H1 (cell line): ENCODE data around the gene NAA25. TPM values are rescaled to one million over a fixed set of nuclear protein-coding genes. Genes with fewer than 3 reads are reported as not detected.

ENCODE experiments used
- CTCF ChIA-PET: fragments of 300-600 bp; sonication (Branson Sonifier 250); formaldehyde crosslinking; loops from one replicate; lab custom pipeline; 2021; ENCODE audit not compliant: partially characterized antibody; lab: Charles Lee
- POLR2A ChIA-PET: fragments of 300-600 bp; sonication (Branson Sonifier 250); formaldehyde crosslinking; loops from one replicate; lab custom pipeline; 2021; ENCODE audit warnings: inconsistent platforms; ENCODE audit not compliant: partially characterized antibody; lab: Charles Lee
- DNase-seq, 2 experiments: peaks; one replicate each; pipeline versions ENCODE4 v3.0.0 to v3.0.0-alpha.2; 2010 to 2022; ENCODE audit warnings: low spot score in 2 of 2, low read depth in 1 of 2, mixed read lengths in 1 of 2
- FAIRE-seq: peaks from 2 replicates; lab custom pipeline; 2011; peaks lifted over from hg19 to GRCh38; lab: Jason Lieb, UNC
- H2AFZ ChIP-seq: 2 replicates; pipeline ENCODE4 v1.8.1; 2012; ENCODE audit warnings: low read length, inconsistent platforms
- H2AK5ac ChIP-seq: 2 replicates; pipeline ENCODE4 v1.6.1; 2013; ENCODE audit warnings: low read depth, low read length
- H2BK120ac ChIP-seq: replicated peaks from 2 replicates; pipeline ENCODE3; 2013; ENCODE audit warnings: low read depth, low read length, inconsistent platforms
- H2BK12ac ChIP-seq: 2 replicates; pipeline ENCODE4 v1.6.1; 2013; ENCODE audit warnings: low read depth, low read length
- H2BK15ac ChIP-seq: 2 replicates; pipeline ENCODE4 v1.6.1; 2013; ENCODE audit warnings: low read length
- H2BK20ac ChIP-seq: 2 replicates; pipeline ENCODE4 v1.6.1; 2013; ENCODE audit warnings: low read length
- H2BK5ac ChIP-seq: 2 replicates; pipeline ENCODE4 v1.6.1; 2013; ENCODE audit warnings: low read depth, low read length
- H3K14ac ChIP-seq: 2 replicates; pipeline ENCODE4 v1.6.1; 2013; ENCODE audit warnings: inconsistent platforms; ENCODE audit not compliant: insufficient read length
- H3K18ac ChIP-seq: 2 replicates; pipeline ENCODE4 v1.6.1; 2013; ENCODE audit warnings: low read length; ENCODE audit errors: extremely low read depth
- H3K23ac ChIP-seq: 2 replicates; pipeline ENCODE4 v1.6.1; 2013; ENCODE audit warnings: inconsistent platforms; ENCODE audit not compliant: insufficient read length
- H3K23me2 ChIP-seq: 2 replicates; pipeline ENCODE4 v1.6.1; 2013; ENCODE audit warnings: low read depth, low read length
- H3K27ac ChIP-seq: 2 replicates; pipeline ENCODE4 v1.6.1; 2011; ENCODE audit warnings: low read depth, low read length, inconsistent platforms
- H3K27me3 ChIP-seq, 4 experiments: replicated peaks in 1 of 4; 1 replicate in 1 of 4; 2 replicates in 3 of 4; pipeline versions ENCODE4 v1.6.1 to v1.8.1; 2011 to 2013; ENCODE audit warnings: low read length in 3 of 4, mild to moderate bottlenecking in 3 of 4, inconsistent platforms in 2 of 4, mixed read lengths in 2 of 4, moderate library complexity in 1 of 4; ENCODE audit not compliant: control insufficient read depth in 3 of 4, insufficient read depth in 3 of 4; ENCODE audit errors: extremely low read depth in 1 of 4
- H3K36me3 ChIP-seq, 4 experiments: 2 replicates each; pipeline versions ENCODE4 v1.6.1 to v1.8.1; 2011 to 2013; ENCODE audit warnings: mild to moderate bottlenecking in 4 of 4, low read length in 3 of 4, moderate library complexity in 2 of 4, control low read depth in 1 of 4, inconsistent platforms in 1 of 4; ENCODE audit not compliant: insufficient read depth in 4 of 4, control insufficient read depth in 2 of 4
- H3K4ac ChIP-seq: replicated peaks from 2 replicates; pipeline ENCODE3; 2013; ENCODE audit warnings: low read length, low read depth, mixed read lengths, inconsistent platforms; ENCODE audit not compliant: insufficient read length
- H3K4me1 ChIP-seq, 4 experiments: replicated peaks in 1 of 4; 1 replicate in 1 of 4; 2 replicates in 3 of 4; pipeline versions ENCODE4 v1.6.1 to v1.8.1; 2011 to 2013; ENCODE audit warnings: low read length in 3 of 4, inconsistent platforms in 2 of 4, mixed read lengths in 1 of 4; ENCODE audit not compliant: insufficient read depth in 4 of 4, control insufficient read depth in 3 of 4
- H3K4me2 ChIP-seq, 2 experiments: 2 replicates each; pipeline versions ENCODE4 v1.6.1 to v1.8.1; 2011 to 2013; ENCODE audit warnings: low read depth in 2 of 2, low read length in 2 of 2, control low read depth in 1 of 2, inconsistent platforms in 1 of 2, mild to moderate bottlenecking in 1 of 2; ENCODE audit not compliant: insufficient read depth in 1 of 2
- H3K4me3 ChIP-seq, 4 experiments: fragments of 200-600, 300-600 bp in 1 of 4; sonication (generic), shearing (Covaris generic), sonication (Bioruptor Twin) in 1 of 4; 2 replicates each; pipeline versions ENCODE4 v1.5.1 to v1.8.1; 2011 to 2016; ENCODE audit warnings: low read length in 4 of 4, low read depth in 3 of 4, control low read depth in 2 of 4, inconsistent platforms in 2 of 4, mild to moderate bottlenecking in 2 of 4, mixed read lengths in 1 of 4, moderate library complexity in 1 of 4; ENCODE audit not compliant: insufficient read depth in 2 of 4; ENCODE audit errors: extremely low read depth in 1 of 4
- H3K56ac ChIP-seq: replicated peaks from 2 replicates; pipeline ENCODE3; 2013; ENCODE audit warnings: low read depth, mild to moderate bottlenecking, mixed read lengths, low read length, inconsistent platforms; ENCODE audit not compliant: insufficient read length
- H3K79me1 ChIP-seq: 2 replicates; pipeline ENCODE4 v1.6.1; 2013; ENCODE audit warnings: low read depth, low read length, control low read depth
- H3K79me2 ChIP-seq, 2 experiments: 2 replicates each; pipeline versions ENCODE4 v1.6.1 to v1.8.1; 2012 to 2013; ENCODE audit warnings: low read length in 2 of 2, mild to moderate bottlenecking in 2 of 2, inconsistent platforms in 1 of 2; ENCODE audit not compliant: insufficient read depth in 2 of 2, control insufficient read depth in 1 of 2
- H3K9ac ChIP-seq, 4 experiments: replicated peaks in 1 of 4; 1 replicate in 1 of 4; 2 replicates in 3 of 4; pipeline versions ENCODE4 v1.6.1 to v1.8.1; 2011 to 2013; ENCODE audit warnings: low read depth in 3 of 4, low read length in 3 of 4, control low read depth in 2 of 4, mild to moderate bottlenecking in 2 of 4, moderate library complexity in 2 of 4, inconsistent platforms in 1 of 4; ENCODE audit errors: extremely low read depth in 1 of 4
- H3K9me3 ChIP-seq, 2 experiments: 2 replicates each; pipeline versions ENCODE4 v1.6.1 to v1.8.1; 2012 to 2013; ENCODE audit warnings: mild to moderate bottlenecking in 2 of 2, moderate library complexity in 2 of 2, control low read depth in 1 of 2, inconsistent platforms in 1 of 2, low read depth in 1 of 2, low read length in 1 of 2, mixed read lengths in 1 of 2; ENCODE audit not compliant: insufficient read depth in 2 of 2
- H4K20me1 ChIP-seq, 2 experiments: replicated peaks in 1 of 2; 2 replicates each; pipeline versions ENCODE3 to v1.8.1; 2011 to 2013; ENCODE audit warnings: inconsistent platforms in 2 of 2, low read length in 2 of 2, mild to moderate bottlenecking in 1 of 2; ENCODE audit not compliant: insufficient read depth in 2 of 2, control insufficient read depth in 1 of 2
- H4K5ac ChIP-seq: 2 replicates; pipeline ENCODE4 v1.6.1; 2013; ENCODE audit warnings: low read length, low read depth, mixed read lengths, inconsistent platforms; ENCODE audit not compliant: insufficient read length
- H4K8ac ChIP-seq: 2 replicates; pipeline ENCODE4 v1.8.0; 2013; ENCODE audit warnings: mild to moderate bottlenecking, moderate library complexity, low read length, inconsistent platforms; ENCODE audit not compliant: insufficient read depth; ENCODE audit errors: extremely low read depth
- H4K91ac ChIP-seq: replicated peaks from 2 replicates; pipeline ENCODE3; 2013; ENCODE audit warnings: low read length, mixed read lengths, inconsistent platforms; ENCODE audit not compliant: insufficient read length
- ASH2L ChIP-seq: fragments of 200-600, 300-600 bp; sonication (generic); IDR thresholded peaks from one replicate; pipeline ENCODE4 v1.7.1; 2017; ENCODE audit warnings: low read length
- CREB1 ChIP-seq: IDR thresholded peaks from 2 replicates; pipeline ENCODE4 v1.6.1; 2012; ENCODE audit warnings: inconsistent platforms
- EZH2 ChIP-seq: fragments of 200-600 bp; sonication (generic); IDR thresholded peaks from 2 replicates; pipeline ENCODE4 v1.7.1; 2012; ENCODE audit warnings: low read depth, mild to moderate bottlenecking, moderate library complexity, low read length, inconsistent platforms; ENCODE audit not compliant: severe bottlenecking
- FOSL1 ChIP-seq: IDR thresholded peaks from 2 replicates; pipeline ENCODE4 v1.6.1; 2011; ENCODE audit warnings: mild to moderate bottlenecking, low read depth, low read length, moderate library complexity; ENCODE audit not compliant: insufficient read depth
- GTF2F1 ChIP-seq: IDR thresholded peaks from 2 replicates; pipeline ENCODE4 v1.6.1; 2012; ENCODE audit warnings: low read depth, low read length, improper control_type of control experiment, borderline replicate concordance
- HDAC6 ChIP-seq: IDR thresholded peaks from one replicate; pipeline ENCODE4 v1.7.1; 2012; ENCODE audit warnings: low read depth, mild to moderate bottlenecking, inconsistent platforms, low read length, moderate library complexity
- MAFK ChIP-seq: IDR thresholded peaks from 2 replicates; pipeline ENCODE4 v1.6.1; 2012; ENCODE audit warnings: low read depth, mild to moderate bottlenecking, improper control_type of control experiment, low read length
- NANOG ChIP-seq: IDR thresholded peaks from 2 replicates; pipeline ENCODE4 v1.6.1; 2011; ENCODE audit warnings: low read length, low read depth, mild to moderate bottlenecking, inconsistent platforms; ENCODE audit not compliant: insufficient read depth, poor library complexity, severe bottlenecking
- NRF1 ChIP-seq: IDR thresholded peaks from 2 replicates; pipeline ENCODE4 v1.6.1; 2011; ENCODE audit warnings: mild to moderate bottlenecking, low read depth, low read length, improper control_type of control experiment
- POLR2AphosphoS5 ChIP-seq: IDR thresholded peaks from 2 replicates; pipeline ENCODE4 v1.6.1; 2011; ENCODE audit warnings: low read depth, low read length
- RBBP5 ChIP-seq: IDR thresholded peaks from 2 replicates; pipeline ENCODE4 v1.7.1; 2012; ENCODE audit warnings: low read depth, mild to moderate bottlenecking, inconsistent platforms, low read length, moderate library complexity, borderline replicate concordance
- SAP30 ChIP-seq: fragments of 300-600 bp; sonication (generic); IDR thresholded peaks from 2 replicates; pipeline ENCODE4 v1.7.1; 2012; ENCODE audit warnings: low read length, moderate library complexity, mild to moderate bottlenecking, inconsistent platforms; ENCODE audit not compliant: insufficient read depth, insufficient replicate concordance
- SIX5 ChIP-seq: IDR thresholded peaks from 2 replicates; pipeline ENCODE4 v1.6.1; 2011; ENCODE audit warnings: mild to moderate bottlenecking, low read depth, low read length
- SRF ChIP-seq: IDR thresholded peaks from 2 replicates; pipeline ENCODE4 v1.6.1; 2011; ENCODE audit warnings: mild to moderate bottlenecking, low read depth, low read length, moderate library complexity
- TCF12 ChIP-seq: IDR thresholded peaks from 2 replicates; pipeline ENCODE4 v1.6.1; 2011; ENCODE audit warnings: low read depth, mild to moderate bottlenecking, low read length
- YY1 ChIP-seq: IDR thresholded peaks from 2 replicates; pipeline ENCODE4 v1.6.1; 2011; ENCODE audit warnings: low read depth, mild to moderate bottlenecking, low read length
- polyA plus RNA-seq, 7 experiments: library from polyadenylated mRNA; depleted of rRNA in 3 of 7; stranded (reverse) in 5 of 7; unstranded in 2 of 7; fragments of >200 nt in 5 of 7; fragments of 200-250 nt in 2 of 7; gene quantifications; 1 replicate in 5 of 7; 2 replicates in 1 of 7; 4 replicates in 1 of 7; pipeline versions ENCODE4 v1.2.1 to v1.2.3, GENCODE V29; 2011 to 2013; ENCODE audit warnings: missing spikeins in 2 of 7, mixed read lengths in 2 of 7
- total RNA-seq: library from RNA; stranded (reverse); fragmentation: NEBNext Ultra II Directional; extraction: Animal tissue kit (Norgen Biotek cat#: 25700); gene quantifications from 2 replicates; pipeline ENCODE4 v1.2.1, GENCODE V29; 2021

NAA25 gene
- total and polyA plus RNA-seq, 2 of the 8 experiments (the other 6 are each of a cell fraction or from before 2014, with no cell fraction given) = 10.8 to 60.3 TPM

GRCh38 chr12:112001576-112001975 lies 107.0 kb downstream of the NAA25 start:
- POLR2A ChIA-PET = interaction anchor here (1.3 to 4.4 kb wide), 2 partner anchors 12 to 16 kb away, joined by 4 to 32 read pairs; partner anchors contain the start of genes ERP29 and TMEM116
- Histone ChIP-seq H3K23me2 (no peaks in the 10 kb centered on the region), H3K14ac (no peak overlapping the region), H3K9ac (no peak overlapping the region), H2BK120ac (no peak overlapping the region), H3K4me1 (no peaks in the 10 kb centered on the region), H3K27me3 (no peaks in the 10 kb centered on the region), H3K4me3 (no peak overlapping the region), H4K8ac (no peak overlapping the region), H2BK15ac (no peak overlapping the region), H3K4me2 (no peak overlapping the region), H4K91ac (no peak overlapping the region), H3K23ac (no peak overlapping the region), H4K5ac (no peak overlapping the region), H3K18ac (no peak overlapping the region), H3K27ac (no peak overlapping the region), H2AFZ (no peak overlapping the region), H3K9me3 (no peaks in the 10 kb centered on the region), H3K79me1 (no peaks in the 10 kb centered on the region), H4K20me1 (no peaks in the 10 kb centered on the region), H2BK12ac (no peak overlapping the region), H3K4ac (no peak overlapping the region), H3K36me3 (no peaks in the 10 kb centered on the region), H2AK5ac (no peak overlapping the region), H2BK20ac (no peak overlapping the region), H3K79me2 (no peaks in the 10 kb centered on the region), H2BK5ac (no peak overlapping the region), H3K56ac (no peak overlapping the region)
- CTCF ChIA-PET = interaction anchor here (0.9 to 1.7 kb wide), 4 partner anchors 10 to 189 kb away, joined by 4 to 5 read pairs (median 4); no protein-coding TSS in a partner anchor
- FAIRE-seq (no peak), DNase-seq (no peak)
- TF ChIP-seq SAP30 (no peak), HDAC6 (no peak), CREB1 (no peak), TCF12 (no peak), FOSL1 (no peak), ASH2L (no peak), POLR2AphosphoS5 (no peak), MAFK (no peak), EZH2 (no peak), RBBP5 (no peak), NANOG (no peak), GTF2F1 (no peak), NRF1 (no peak), YY1 (no peak), SIX5 (no peak), SRF (no peak)
